Measurements from ENCODE around the gene C16orf74. TPM values are rescaled to one million over a fixed set of nuclear protein-coding genes. Genes with fewer than 3 reads are reported as not detected.

The C16orf74 gene
- total and polyA plus RNA-seq, 2 donors (not counting 1 experiment from before 2014, with no cell fraction given), result 73.0 to 83.3 TPM

DNA sequence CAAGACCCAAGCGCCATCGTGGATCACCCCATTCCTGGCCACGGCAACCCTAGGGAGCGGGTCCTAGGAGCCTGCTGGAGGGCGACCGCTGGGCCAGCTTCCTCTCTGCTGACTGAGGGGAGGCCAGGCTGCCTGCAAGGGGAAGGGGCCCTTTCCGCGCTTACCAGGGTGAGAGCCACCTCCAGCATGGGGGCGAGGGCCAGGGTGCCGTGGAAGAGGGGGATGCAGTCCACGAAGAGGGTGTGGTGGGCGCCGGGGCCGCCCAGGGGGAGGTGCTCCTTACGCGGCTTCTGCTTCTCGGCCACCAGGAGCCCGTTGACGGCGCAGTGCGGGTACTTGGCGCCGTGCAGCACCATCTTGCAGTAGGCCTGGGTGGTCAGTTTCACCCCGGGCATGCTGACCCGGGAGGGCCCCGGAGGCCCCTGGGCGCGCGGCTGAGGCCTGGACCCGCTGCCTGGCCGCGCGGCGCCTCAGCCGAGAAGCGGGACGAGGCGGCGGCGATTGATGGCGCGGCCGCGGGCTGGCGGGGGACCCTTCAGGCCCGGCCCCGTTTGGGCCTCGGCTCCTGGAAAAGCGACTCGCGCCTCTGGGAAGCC, 48.1 kb upstream of the C16orf74 start:
- Histone ChIP-seq H3K79me2 (ENCODE audit: control insufficient read depth, insufficient read depth, low read length) (peaks cover 92% of the 10 kb centered on the region), H3K27me3 (replicated peaks in 1 of 4; ENCODE audit: control extremely low read depth in 1 of 4, control insufficient read depth in 3 of 4, insufficient read depth in 4 of 4, low read length in 3 of 4) (no peaks in the 10 kb centered on the region), H3K9me3 (ENCODE audit: control extremely low read depth in 1 of 3, control insufficient read depth in 2 of 3, insufficient read depth in 1 of 3, low read length in 2 of 3) (peaks cover 0 to 3% (median 0%) of the 10 kb centered on the region in 3 donors), H3K4me1 (ENCODE audit: control insufficient read depth in 2 of 2, insufficient read depth in 2 of 2, low read length in 2 of 2) (peaks cover 19 to 23% of the 10 kb centered on the region in 2 donors), H3K9ac (ENCODE audit: low read length) (peak overlapping the region; percentile 96), H3K36me3 (replicated peaks in 1 of 2; ENCODE audit: control extremely low read depth in 1 of 2, control insufficient read depth in 1 of 2, extremely low read depth in 1 of 2, insufficient read depth in 2 of 2, low read length in 1 of 2) (peaks cover 0 to 45% of the 10 kb centered on the region in 2 experiments), H3K4me3 (ENCODE audit: control extremely low read depth in 1 of 5, extremely low read depth in 1 of 5, insufficient read depth in 1 of 5, low read depth in 2 of 5, low read length in 4 of 5) (peak overlapping the region; percentile 73 to 93 (median 78)), H4K20me1 (ENCODE audit: control insufficient read depth, insufficient read depth, low read length, poor library complexity, severe bottlenecking) (peaks cover 63% of the 10 kb centered on the region), H2AFZ (ENCODE audit: insufficient read depth, low read depth, low read length, poor library complexity, severe bottlenecking) (peak overlapping the region; percentile 87), H3K4me2 (replicated peaks; ENCODE audit: low read depth, low read length, poor library complexity, severe bottlenecking) (peak overlapping the region; percentile 96), H3K27ac (ENCODE audit: low read length in 2 of 2) (peak overlapping the region in 1 of 2 donors; percentile 97)
- intact Hi-C loops (cut with micrococcal nuclease), result loop anchor here (1.0 to 10.0 kb wide), 4 partner anchors 42 to 244 kb away; partner anchors contain the start of gene C16orf74
- DNase-seq (no peak), ATAC-seq (ENCODE audit: low read depth) (peak; percentile 8)
- CTCF ChIA-PET, result interaction anchor here (1.0 to 1.6 kb wide), 2 partner anchors 22 to 140 kb away, joined by 4 to 7 read pairs; no protein-coding TSS in a partner anchor
- Mint-ChIP-seq H3K9me3 (ENCODE audit: insufficient read depth) (no peaks in the 10 kb centered on the region), H3K4me1 (peaks cover 57% of the 10 kb centered on the region), H3K4me3 (peak overlapping the region; percentile 92), H3K27ac (peak overlapping the region; percentile 98), H3K27me3 (no peaks in the 10 kb centered on the region)
- WGBS (ENCODE audit: insufficient coverage), result under 1% methylated on average over 49 of the region's 51 CpGs
- POLR2A ChIA-PET, result interaction anchor here (1.7 kb wide), 1 partner anchor 40 kb away, joined by 5 read pairs; no protein-coding TSS in a partner anchor
- no peak for TF ChIP-seq EZH2 (IDR thresholded peaks at IDR 0.05; ENCODE audit: borderline replicate concordance, insufficient read depth, low read depth, low read length, poor library complexity, severe bottlenecking)
- TF ChIP-seq, protein P1, sequence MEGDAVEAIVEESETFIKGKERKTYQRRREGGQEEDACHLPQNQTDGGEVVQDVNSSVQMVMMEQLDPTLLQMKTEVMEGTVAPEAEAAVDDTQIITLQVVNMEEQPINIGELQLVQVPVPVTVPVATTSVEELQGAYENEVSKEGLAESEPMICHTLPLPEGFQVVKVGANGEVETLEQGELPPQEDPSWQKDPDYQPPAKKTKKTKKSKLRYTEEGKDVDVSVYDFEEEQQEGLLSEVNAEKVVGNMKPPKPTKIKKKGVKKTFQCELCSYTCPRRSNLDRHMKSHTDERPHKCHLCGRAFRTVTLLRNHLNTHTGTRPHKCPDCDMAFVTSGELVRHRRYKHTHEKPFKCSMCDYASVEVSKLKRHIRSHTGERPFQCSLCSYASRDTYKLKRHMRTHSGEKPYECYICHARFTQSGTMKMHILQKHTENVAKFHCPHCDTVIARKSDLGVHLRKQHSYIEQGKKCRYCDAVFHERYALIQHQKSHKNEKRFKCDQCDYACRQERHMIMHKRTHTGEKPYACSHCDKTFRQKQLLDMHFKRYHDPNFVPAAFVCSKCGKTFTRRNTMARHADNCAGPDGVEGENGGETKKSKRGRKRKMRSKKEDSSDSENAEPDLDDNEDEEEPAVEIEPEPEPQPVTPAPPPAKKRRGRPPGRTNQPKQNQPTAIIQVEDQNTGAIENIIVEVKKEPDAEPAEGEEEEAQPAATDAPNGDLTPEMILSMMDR (IDR thresholded peaks at IDR 0.05), result no peak

DNA sequence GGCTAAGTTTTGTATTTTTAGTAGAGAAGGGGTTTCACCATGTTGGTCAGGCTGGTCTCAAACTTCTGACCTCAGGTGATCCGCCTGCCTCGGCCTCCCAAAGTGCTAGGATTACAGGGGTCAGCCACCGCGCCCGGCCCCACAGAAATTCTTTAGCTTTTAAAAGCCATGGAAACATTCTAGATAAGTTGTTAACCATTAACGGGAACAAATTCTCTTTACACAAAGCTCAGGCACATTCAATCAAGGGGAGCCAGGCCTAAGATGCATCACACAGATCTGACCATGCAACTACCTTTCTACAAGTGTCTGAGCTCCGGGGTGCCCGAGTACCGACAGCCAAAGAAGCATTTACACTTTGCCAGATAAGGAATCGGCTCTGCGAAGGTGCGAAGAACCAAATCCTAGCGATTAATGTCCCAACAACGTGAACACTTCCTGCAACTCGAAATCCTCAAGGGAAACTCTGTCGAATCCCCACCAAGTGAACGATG, 47.4 kb upstream of the C16orf74 start:
- Mint-ChIP-seq H3K27me3 (no peaks in the 10 kb centered on the region), H3K4me3 (peak overlapping the region; percentile 92), H3K4me1 (peaks cover 51% of the 10 kb centered on the region), H3K27ac (peak overlapping the region; percentile 80), H3K9me3 (ENCODE audit: insufficient read depth) (no peaks in the 10 kb centered on the region)
- Histone ChIP-seq H3K79me2 (ENCODE audit: control insufficient read depth, insufficient read depth, low read length) (peaks cover 93% of the 10 kb centered on the region), H3K9ac (ENCODE audit: low read length) (peak overlapping the region; percentile 96), H3K9me3 (ENCODE audit: control extremely low read depth in 1 of 3, control insufficient read depth in 2 of 3, insufficient read depth in 1 of 3, low read length in 2 of 3) (peaks cover 0 to 3% (median 0%) of the 10 kb centered on the region in 3 donors), H4K20me1 (ENCODE audit: control insufficient read depth, insufficient read depth, low read length, poor library complexity, severe bottlenecking) (peaks cover 63% of the 10 kb centered on the region), H3K36me3 (replicated peaks in 1 of 2; ENCODE audit: control extremely low read depth in 1 of 2, control insufficient read depth in 1 of 2, extremely low read depth in 1 of 2, insufficient read depth in 2 of 2, low read length in 1 of 2) (peaks cover 0 to 41% of the 10 kb centered on the region in 2 experiments), H2AFZ (ENCODE audit: insufficient read depth, low read depth, low read length, poor library complexity, severe bottlenecking) (peak overlapping the region; percentile 21), H3K4me2 (replicated peaks; ENCODE audit: low read depth, low read length, poor library complexity, severe bottlenecking) (peak overlapping the region; percentile 96), H3K4me3 (ENCODE audit: control extremely low read depth in 1 of 5, extremely low read depth in 1 of 5, insufficient read depth in 1 of 5, low read depth in 2 of 5, low read length in 4 of 5) (peak overlapping the region; percentile 73 to 93 (median 78)), H3K4me1 (ENCODE audit: control insufficient read depth in 2 of 2, insufficient read depth in 2 of 2, low read length in 2 of 2) (peaks cover 19 to 23% of the 10 kb centered on the region in 2 donors), H3K27me3 (replicated peaks in 1 of 4; ENCODE audit: control extremely low read depth in 1 of 4, control insufficient read depth in 3 of 4, insufficient read depth in 4 of 4, low read length in 3 of 4) (no peaks in the 10 kb centered on the region), H3K27ac (ENCODE audit: low read length in 2 of 2) (no peak overlapping the region)
- intact Hi-C loops (cut with micrococcal nuclease), result loop anchor here (2.0 to 10.0 kb wide), 2 partner anchors 48 to 244 kb away; partner anchors contain the start of gene C16orf74
- no peak for TF ChIP-seq EZH2 (IDR thresholded peaks at IDR 0.05; ENCODE audit: borderline replicate concordance, insufficient read depth, low read depth, low read length, poor library complexity, severe bottlenecking)
- TF ChIP-seq, protein P1 (IDR thresholded peaks at IDR 0.05), result no peak
- CTCF ChIA-PET, result interaction anchor here (0.6 to 1.6 kb wide), 6 partner anchors 21 to 377 kb away, joined by 3 to 7 read pairs (median 4); no protein-coding TSS in a partner anchor
- DNase-seq, result no peak
- POLR2A ChIA-PET, result interaction anchor here (1.7 kb wide), 1 partner anchor 39 kb away, joined by 5 read pairs; no protein-coding TSS in a partner anchor
- 34% methylated on average over 17 of the region's 17 CpGs for WGBS (ENCODE audit: insufficient coverage)
- no peak for ATAC-seq (ENCODE audit: low read depth)

All from B cell (primary cell).